ENCODE measurements around the gene SCGB1A1.
"Not testable (repeated sequence)": the region's sequence is repeated elsewhere in the genome, so short reads cannot be mapped to it uniquely, and the experiment has no call there.

DNA sequence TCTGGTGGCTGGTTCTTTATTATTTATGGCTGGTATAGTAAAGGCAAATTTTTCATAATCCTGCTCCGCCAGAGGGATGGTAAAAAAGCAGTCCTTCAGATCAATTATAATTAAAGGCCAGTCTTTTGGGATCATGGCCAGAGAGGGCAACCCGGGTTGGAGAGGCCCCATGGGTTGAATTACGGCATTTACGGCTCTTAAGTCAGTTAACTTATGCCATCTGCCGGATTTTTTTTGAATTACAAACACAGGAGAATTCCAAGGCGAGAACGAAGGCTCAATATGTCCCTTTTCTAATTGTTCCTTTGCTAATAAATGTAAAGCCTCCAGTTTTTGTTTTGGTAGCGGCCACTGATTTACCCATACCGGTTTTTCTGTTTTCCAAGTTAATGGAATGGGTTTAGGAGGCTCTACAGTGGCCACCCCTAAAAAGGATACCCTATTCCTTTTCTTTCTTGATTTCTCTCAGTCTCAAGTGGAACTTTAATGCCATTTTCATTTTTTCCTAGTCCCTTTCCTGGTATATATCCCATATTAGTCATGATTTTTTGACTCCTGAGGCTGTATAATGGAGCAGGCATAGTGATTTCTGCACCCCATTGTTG is 40.3 kb upstream of the SCGB1A1 start:
- TF ChIP-seq, protein P1, sequence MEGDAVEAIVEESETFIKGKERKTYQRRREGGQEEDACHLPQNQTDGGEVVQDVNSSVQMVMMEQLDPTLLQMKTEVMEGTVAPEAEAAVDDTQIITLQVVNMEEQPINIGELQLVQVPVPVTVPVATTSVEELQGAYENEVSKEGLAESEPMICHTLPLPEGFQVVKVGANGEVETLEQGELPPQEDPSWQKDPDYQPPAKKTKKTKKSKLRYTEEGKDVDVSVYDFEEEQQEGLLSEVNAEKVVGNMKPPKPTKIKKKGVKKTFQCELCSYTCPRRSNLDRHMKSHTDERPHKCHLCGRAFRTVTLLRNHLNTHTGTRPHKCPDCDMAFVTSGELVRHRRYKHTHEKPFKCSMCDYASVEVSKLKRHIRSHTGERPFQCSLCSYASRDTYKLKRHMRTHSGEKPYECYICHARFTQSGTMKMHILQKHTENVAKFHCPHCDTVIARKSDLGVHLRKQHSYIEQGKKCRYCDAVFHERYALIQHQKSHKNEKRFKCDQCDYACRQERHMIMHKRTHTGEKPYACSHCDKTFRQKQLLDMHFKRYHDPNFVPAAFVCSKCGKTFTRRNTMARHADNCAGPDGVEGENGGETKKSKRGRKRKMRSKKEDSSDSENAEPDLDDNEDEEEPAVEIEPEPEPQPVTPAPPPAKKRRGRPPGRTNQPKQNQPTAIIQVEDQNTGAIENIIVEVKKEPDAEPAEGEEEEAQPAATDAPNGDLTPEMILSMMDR (IDR thresholded peaks at IDR 0.05): peak; percentile 77
- not testable (repeated sequence) for TF ChIP-seq EZH2 (IDR thresholded peaks at IDR 0.05; ENCODE audit: borderline replicate concordance, insufficient read depth, low read depth, low read length, poor library complexity, severe bottlenecking)

All from B cell (primary cell).